ENCODE results near the gene DOHH.

GRCh38 chr19:3458229-3459088, 42.0 kb downstream of the DOHH start:
- TF ChIP-seq CTCF (IDR thresholded peaks at IDR 0.05; ENCODE audit: low read length) (no peak), EZH2 (optimal IDR thresholded peaks at IDR 0.05; ENCODE audit: low read depth, low read length) (no peak)

All from MM.1S (cell line).